Activated naive CD4-positive, alpha-beta T cell treated with anti-CD3 and anti-CD28 coated beads, Interleukin-2, amount 50 U/mL, for 72 hours (primary cell): ENCODE results near the gene SMIM9. TPM values are rescaled to one million over a fixed set of nuclear protein-coding genes. Genes with fewer than 3 reads are reported as not detected.

Source experiments
- total RNA-seq, 2 donors: library from RNA; stranded (reverse); gene quantifications; one replicate each; pipeline ENCODE4 v1.2.3, GENCODE V29; 2022

The SMIM9 gene
- total RNA-seq, 2 donors from 2014 or later = not detected

Other genes starting within 250 kb of the SMIM9 start
- gene CTAG1A, start 249.5 kb downstream of the SMIM9 start, total RNA-seq = not detected
- gene CTAG1B, start 215.4 kb downstream of the SMIM9 start, total RNA-seq = not detected
- not detected for gene CTAG2, start 181.1 kb downstream of the SMIM9 start, total RNA-seq
- gene GAB3, start 83.6 kb downstream of the SMIM9 start, total RNA-seq = 1 to 10 TPM; 3.3 to 4.0 TPM
- 100 to 1,000 TPM; 112 to 120 TPM for gene DKC1, start 71.8 kb downstream of the SMIM9 start, total RNA-seq
- gene MPP1, start 29.2 kb downstream of the SMIM9 start, total RNA-seq = 10 to 100 TPM; 30.2 to 32.8 TPM
- 10 to 100 TPM in 1 of 2 donors, 1 to 10 TPM in 1; 7.5 to 17.6 TPM for gene F8A1, start 51.7 kb upstream of the SMIM9 start, total RNA-seq
- gene F8, start 188.1 kb upstream of the SMIM9 start, total RNA-seq = 1 to 10 TPM; 5.6 to 5.8 TPM
- gene FUNDC2, start 192.2 kb upstream of the SMIM9 start, total RNA-seq = 10 to 100 TPM; 62.2 to 95.1 TPM
- gene CMC4, start 236.5 kb upstream of the SMIM9 start, total RNA-seq = 1 to 10 TPM; 4.8 to 7.6 TPM
- 10 to 100 TPM; 17.1 to 19.5 TPM for gene MTCP1, start 236.5 kb upstream of the SMIM9 start, total RNA-seq
- gene BRCC3, start 236.8 kb upstream of the SMIM9 start, total RNA-seq = 10 to 100 TPM; 15.7 to 31.5 TPM